GM10248 (cell line): Measurements from ENCODE around the gene ABCA4.

Experiments
- CTCF ChIA-PET: fragments of 300-600 bp; sonication (Branson Sonifier 250); formaldehyde crosslinking; extraction: SDS; loops from one replicate; lab custom pipeline; 2021; ENCODE audit warnings: antibody characterized with exemption; lab: Yijun Ruan, JAX
- POLR2A ChIA-PET: fragments of 350-650 bp; sonication (Branson Sonifier 250); formaldehyde crosslinking; extraction: SDS; loops from one replicate; lab custom pipeline; 2020; ENCODE audit warnings: antibody characterized with exemption; lab: Yijun Ruan, JAX
- DNase-seq: peaks from one replicate; pipeline ENCODE4 v3.0.0; 2012; ENCODE audit errors: extremely low spot score
- TF ChIP-seq, protein P1 (sequence below): IDR thresholded peaks from 2 replicates; pipeline ENCODE4 v1.5.1; 2012; ENCODE audit warnings: mild to moderate bottlenecking, low read depth; ENCODE audit errors: extremely low read depth, missing control alignments, control extremely low read depth

ABCA4 gene

GRCh38 chr1:93977598-93977945 lies 143.4 kb downstream of the ABCA4 start:
- POLR2A ChIA-PET: no interaction called here
- CTCF ChIA-PET: interaction anchor here (2.0 to 5.4 kb wide), 2 partner anchors 13 to 18 kb away, joined by 5 to 29 read pairs; no protein-coding TSS in a partner anchor
- TF ChIP-seq, protein P1, sequence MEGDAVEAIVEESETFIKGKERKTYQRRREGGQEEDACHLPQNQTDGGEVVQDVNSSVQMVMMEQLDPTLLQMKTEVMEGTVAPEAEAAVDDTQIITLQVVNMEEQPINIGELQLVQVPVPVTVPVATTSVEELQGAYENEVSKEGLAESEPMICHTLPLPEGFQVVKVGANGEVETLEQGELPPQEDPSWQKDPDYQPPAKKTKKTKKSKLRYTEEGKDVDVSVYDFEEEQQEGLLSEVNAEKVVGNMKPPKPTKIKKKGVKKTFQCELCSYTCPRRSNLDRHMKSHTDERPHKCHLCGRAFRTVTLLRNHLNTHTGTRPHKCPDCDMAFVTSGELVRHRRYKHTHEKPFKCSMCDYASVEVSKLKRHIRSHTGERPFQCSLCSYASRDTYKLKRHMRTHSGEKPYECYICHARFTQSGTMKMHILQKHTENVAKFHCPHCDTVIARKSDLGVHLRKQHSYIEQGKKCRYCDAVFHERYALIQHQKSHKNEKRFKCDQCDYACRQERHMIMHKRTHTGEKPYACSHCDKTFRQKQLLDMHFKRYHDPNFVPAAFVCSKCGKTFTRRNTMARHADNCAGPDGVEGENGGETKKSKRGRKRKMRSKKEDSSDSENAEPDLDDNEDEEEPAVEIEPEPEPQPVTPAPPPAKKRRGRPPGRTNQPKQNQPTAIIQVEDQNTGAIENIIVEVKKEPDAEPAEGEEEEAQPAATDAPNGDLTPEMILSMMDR: no peak
- no peak for DNase-seq

GRCh38 chr1:93976711-93977597 lies 144.0 kb downstream of the ABCA4 start:
- TF ChIP-seq, protein P1: no peak
- DNase-seq: no peak
- ChIA-PET CTCF (interaction anchor here (1.6 to 5.4 kb wide), 3 partner anchors 12 to 17 kb away, joined by 4 to 29 read pairs (median 5); no protein-coding TSS in a partner anchor), POLR2A (no interaction called here)

DNA sequence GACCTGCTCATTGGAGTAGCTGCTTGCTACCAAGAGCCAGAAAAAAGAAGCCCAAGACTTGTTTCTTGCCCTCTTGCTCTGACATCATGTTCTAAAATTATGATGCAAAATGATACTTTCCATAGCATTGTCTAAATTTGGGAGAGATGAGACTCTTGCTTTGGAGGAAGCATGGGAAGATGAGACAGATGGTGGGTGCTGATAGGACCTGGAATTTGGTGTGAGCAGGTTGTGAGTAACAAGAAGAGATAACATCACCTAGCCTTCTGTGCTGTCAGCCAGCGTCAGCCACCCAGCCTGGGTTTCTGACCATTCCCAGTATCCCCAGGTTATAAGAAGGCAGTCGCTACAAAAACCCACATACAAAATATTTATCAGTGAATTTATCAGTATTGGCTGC lies 144.7 kb downstream of the ABCA4 start:
- ChIA-PET CTCF (interaction anchor here (0.8 to 5.4 kb wide), 5 partner anchors 10 to 347 kb away, joined by 3 to 29 read pairs (median 4); no protein-coding TSS in a partner anchor), POLR2A (no interaction called here)
- DNase-seq: no peak
- TF ChIP-seq, protein P1: no peak

DNA sequence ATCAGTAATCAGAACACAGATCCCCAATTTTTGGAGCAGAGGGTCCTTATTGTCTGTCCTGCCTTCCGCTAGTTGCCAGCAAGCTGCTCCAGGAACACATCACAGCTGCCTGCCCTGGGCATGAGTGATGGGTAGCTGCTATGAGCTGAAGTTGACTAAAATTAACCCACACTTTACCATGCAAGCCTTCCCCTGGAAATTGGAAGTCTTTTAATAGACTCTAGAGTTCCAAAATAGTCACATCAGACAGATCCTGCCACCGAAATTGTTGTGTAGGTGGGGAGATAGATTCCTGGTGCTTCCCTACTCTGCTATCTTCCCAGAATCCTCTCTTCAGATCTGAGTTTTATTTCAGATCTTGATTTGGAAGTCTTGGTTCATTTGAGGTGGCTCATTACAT lies 148.6 kb downstream of the ABCA4 start:
- CTCF ChIA-PET: no interaction called here
- TF ChIP-seq, protein P1: no peak
- POLR2A ChIA-PET: no interaction called here

DNA sequence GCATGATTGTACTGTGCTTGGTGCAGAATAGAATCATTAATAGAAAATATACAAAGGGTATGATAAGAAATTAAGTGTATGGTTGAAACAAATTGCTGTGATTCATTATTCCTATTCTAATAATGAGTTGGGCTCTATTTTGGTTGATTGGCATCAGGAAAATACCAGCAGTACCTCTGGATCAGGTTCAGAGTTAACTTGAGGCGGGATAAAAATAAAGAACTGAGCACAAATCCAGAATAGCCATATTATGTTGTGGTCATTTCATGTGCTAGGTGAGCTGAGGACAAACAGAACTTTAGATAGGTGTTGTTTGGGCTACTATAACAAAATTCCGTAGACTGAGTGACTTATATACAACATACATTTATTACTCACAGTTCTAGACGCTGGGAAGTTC lies 151.1 kb downstream of the ABCA4 start:
- POLR2A ChIA-PET: no interaction called here
- TF ChIP-seq, protein P1: no peak
- no peak for DNase-seq
- CTCF ChIA-PET: no interaction called here

More for the DNA sequence above, 148.6 kb downstream of the ABCA4 start:
- no peak for DNase-seq

GRCh38 chr1:93969371-93969770 lies 151.6 kb downstream of the ABCA4 start:
- CTCF ChIA-PET: interaction anchor here (0.9 to 1.5 kb wide), 2 partner anchors 10 to 11 kb away, joined by 3 to 4 read pairs; no protein-coding TSS in a partner anchor

More at GRCh38 chr1:93969371-93969770, 151.6 kb downstream of the ABCA4 start:
- TF ChIP-seq, protein P1: no peak
- POLR2A ChIA-PET: no interaction called here
- no peak for DNase-seq
